Activated B cell treated with CpG ODN at 0.5 μM for 24 hours (primary cell): ENCODE data around the gene AHDC1. TPM values are rescaled to one million over a fixed set of nuclear protein-coding genes. Genes with fewer than 3 reads are reported as not detected.

ENCODE experiments used
- ATAC-seq: fragments of 200-7000 bp; cut with Tn5 transposase; one replicate; pipeline ENCODE4 v1.10.0; 2021; ENCODE audit warnings: low read depth, mild to moderate bottlenecking, moderate library complexity
- CTCF ChIA-PET: fragments of 350-600 bp; sonication (Branson Sonifier 250); formaldehyde crosslinking; loops from one replicate; lab custom pipeline; 2021; ENCODE audit warnings: antibody characterized with exemption; lab: Charles Lee
- POLR2A ChIA-PET: fragments of 350-600 bp; sonication (Branson Sonifier 250); formaldehyde crosslinking; loops from one replicate; lab custom pipeline; 2021; ENCODE audit warnings: antibody characterized with exemption; lab: Charles Lee
- DNase-seq: peaks from one replicate; pipeline ENCODE4 v3.0.0; 2022
- H3K27ac Mint-ChIP-seq: one replicate; pipeline ENCODE4 v1.8.0; 2020; ENCODE audit warnings: mixed read lengths
- H3K27me3 Mint-ChIP-seq: one replicate; pipeline ENCODE4 v1.8.0; 2021; ENCODE audit warnings: mixed read lengths
- H3K36me3 Mint-ChIP-seq: one replicate; pipeline ENCODE4 v1.8.0; 2021; ENCODE audit warnings: low read depth, mixed read lengths
- H3K4me1 Mint-ChIP-seq: one replicate; pipeline ENCODE4 v1.8.0; 2021; ENCODE audit warnings: mixed read lengths
- H3K4me3 Mint-ChIP-seq: one replicate; pipeline ENCODE4 v1.8.0; 2020; ENCODE audit warnings: mild to moderate bottlenecking, mixed read lengths
- H3K9me3 Mint-ChIP-seq: one replicate; pipeline ENCODE4 v1.8.0; 2020; ENCODE audit warnings: mixed read lengths
- CTCF ChIP-seq: fragments of 200-600 bp; IDR thresholded peaks from one replicate; pipeline ENCODE4 v1.8.0; 2022; ENCODE audit warnings: antibody characterized with exemption, mild to moderate bottlenecking
- intact Hi-C: fragments of 100-400 bp; cut with micrococcal nuclease; formaldehyde crosslinking; loops from one replicate; pipeline ENCODE4 v1.15.1; 2024
- total RNA-seq: library from RNA; stranded (reverse); gene quantifications from 2 replicates; pipeline ENCODE4 v1.2.3, GENCODE V29; 2022

Gene AHDC1
- total RNA-seq, 1 donor from 2014 or later, result 22.4 TPM

- peaks cover 25% of the 10 kb centered on the region for H3K36me3 Mint-ChIP-seq
- H3K27ac Mint-ChIP-seq, result no peak overlapping the region
- POLR2A ChIA-PET, result interaction anchor here (0.6 kb wide), 1 partner anchor 11 kb away, joined by 5 read pairs; no protein-coding TSS in a partner anchor
Measured at GRCh38 chr1:27545271-27545670, 58.7 kb downstream of the AHDC1 start.

GRCh38 chr1:27544834-27545233, 59.1 kb downstream of the AHDC1 start:
- DNase-seq (no peak), ATAC-seq (no peak)
- Mint-ChIP-seq H3K27me3 (no peaks in the 10 kb centered on the region), H3K4me1 (peaks cover 1% of the 10 kb centered on the region), H3K27ac (no peak overlapping the region), H3K36me3 (peaks cover 23% of the 10 kb centered on the region), H3K4me3 (no peak overlapping the region), H3K9me3 (no peaks in the 10 kb centered on the region)
- POLR2A ChIA-PET, result interaction anchor here (0.6 kb wide), 1 partner anchor 11 kb away, joined by 5 read pairs; no protein-coding TSS in a partner anchor
- TF ChIP-seq CTCF, result no peak
- CTCF ChIA-PET, result no interaction called here
- intact Hi-C loops, result no loop called here

More at GRCh38 chr1:27545271-27545670, 58.7 kb downstream of the AHDC1 start:
- ATAC-seq (no peak), DNase-seq (no peak)
- intact Hi-C loops, result no loop called here
- CTCF ChIA-PET, result no interaction called here
- Mint-ChIP-seq H3K4me1 (peaks cover 1% of the 10 kb centered on the region), H3K4me3 (no peak overlapping the region), H3K9me3 (no peaks in the 10 kb centered on the region), H3K27me3 (no peaks in the 10 kb centered on the region)
- TF ChIP-seq CTCF, result no peak

- DNase-seq, result no peak
- no peak overlapping the region for H3K4me3 Mint-ChIP-seq
- intact Hi-C loops, result no loop called here
- ATAC-seq, result no peak
- CTCF ChIA-PET, result no interaction called here
- H3K9me3 Mint-ChIP-seq, result no peaks in the 10 kb centered on the region
- no peak for TF ChIP-seq CTCF
- H3K27me3 Mint-ChIP-seq, result no peaks in the 10 kb centered on the region
- H3K4me1 Mint-ChIP-seq, result peaks cover 1% of the 10 kb centered on the region
- peaks cover 15% of the 10 kb centered on the region for H3K36me3 Mint-ChIP-seq
- no peak overlapping the region for H3K27ac Mint-ChIP-seq
- POLR2A ChIA-PET, result no interaction called here
Measured at GRCh38 chr1:27543284-27543683, 60.7 kb downstream of the AHDC1 start.

GRCh38 chr1:27542463-27543273, 61.3 kb downstream of the AHDC1 start:
- Mint-ChIP-seq H3K4me3 (no peak overlapping the region), H3K27me3 (no peaks in the 10 kb centered on the region), H3K36me3 (peaks cover 15% of the 10 kb centered on the region), H3K27ac (no peak overlapping the region), H3K9me3 (no peaks in the 10 kb centered on the region), H3K4me1 (peaks cover 1% of the 10 kb centered on the region)
- POLR2A ChIA-PET, result no interaction called here
- intact Hi-C loops, result no loop called here
- TF ChIP-seq CTCF, result no peak
- DNase-seq, result no peak
- CTCF ChIA-PET, result no interaction called here
- ATAC-seq, result peak; percentile 62
